Left cardiac atrium (tissue), 4 donors: ENCODE measurements around the gene XPNPEP3. TPM values are rescaled to one million over a fixed set of nuclear protein-coding genes. Genes with fewer than 3 reads are reported as not detected.

ENCODE experiments used
- ATAC-seq, 2 donors: fragments of 200-7000 bp; cut with Tn5 transposase; one replicate each; pipeline ENCODE4 v1.9.1; 2020; ENCODE audit warnings: mild to moderate bottlenecking in 2 of 2, moderate library complexity in 2 of 2
- DNase-seq: peaks from one replicate; pipeline ENCODE4 v3.0.0-alpha.2; 2020
- intact Hi-C, 2 donors: fragments of 100-400 bp; cut with DNase I; formaldehyde crosslinking; loops; one replicate each; pipeline versions ENCODE4 v1.14.1 to v1.15.1; 2022 to 2023
- microRNA-seq, 2 donors: library from miRNA; unstranded; fragments of <30 nt; microRNA quantifications; one replicate each; pipeline ENCODE4 v1.2.0, GENCODE V29; 2020
- total RNA-seq, 2 donors: library from RNA; stranded (reverse); fragmentation: NEBNext Ultra II Directional; extraction: Animal tissue kit (Norgen Biotek cat#: 25700); gene quantifications; one replicate each; pipeline ENCODE4 v1.2.1, GENCODE V29; 2021
- donor health status: DM: no; HTN: yes; CAD: no.
- donor health status: DM: no; HTN: yes; CAD: no; lungs with severe emphysema.
- donor health status: DM: yes; HTN: yes; CAD: no.
- donor health status: Dilated cardiomyopathy.

Gene XPNPEP3
- total RNA-seq, 2 donors from 2014 or later, result 18.5 to 21.2 TPM

DNA sequence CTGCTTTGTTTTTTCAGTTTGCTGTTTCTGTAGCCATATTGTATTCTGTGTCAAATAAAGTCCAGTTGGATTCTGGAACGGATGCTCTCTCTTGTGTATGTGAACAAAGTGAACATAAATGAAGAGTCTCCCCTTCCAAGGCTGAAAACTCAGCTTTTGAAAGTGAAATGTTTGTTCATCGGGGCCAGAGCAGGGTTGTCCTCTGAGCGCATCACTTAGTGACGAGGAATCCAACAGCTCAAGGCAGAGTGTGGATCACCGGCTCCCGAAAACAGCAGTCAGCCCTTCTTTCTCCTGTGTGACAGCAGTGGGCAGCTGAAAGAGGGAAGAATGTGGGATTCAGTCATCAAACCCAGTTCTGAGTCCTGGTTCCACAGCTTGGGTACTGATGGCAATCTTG, 115.6 kb downstream of the XPNPEP3 start:
- ATAC-seq (no peak), DNase-seq (no peak)
- intact Hi-C loops, result no loop called here

DNA sequence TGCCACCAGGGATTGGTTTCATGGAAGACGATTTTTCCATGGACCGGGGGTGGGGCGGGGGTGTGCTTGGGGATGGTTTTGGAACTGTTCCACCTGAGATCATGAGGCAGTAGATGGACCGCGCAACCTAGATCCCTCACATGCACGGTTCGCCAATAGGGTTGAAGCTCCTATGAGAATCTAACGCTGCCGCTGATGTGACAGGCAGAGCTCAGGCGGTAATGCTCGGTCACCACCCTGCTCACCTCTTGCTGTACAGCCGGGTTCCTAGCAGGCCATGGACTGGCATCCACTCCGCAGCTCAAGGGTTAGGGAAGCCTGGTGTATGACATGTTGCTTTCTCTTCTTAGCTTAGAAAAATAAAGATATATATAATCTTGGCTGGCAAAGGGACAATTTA, 116.2 kb downstream of the XPNPEP3 start:
- ATAC-seq (no peak), DNase-seq (no peak)
- intact Hi-C loops, result no loop called here

DNA sequence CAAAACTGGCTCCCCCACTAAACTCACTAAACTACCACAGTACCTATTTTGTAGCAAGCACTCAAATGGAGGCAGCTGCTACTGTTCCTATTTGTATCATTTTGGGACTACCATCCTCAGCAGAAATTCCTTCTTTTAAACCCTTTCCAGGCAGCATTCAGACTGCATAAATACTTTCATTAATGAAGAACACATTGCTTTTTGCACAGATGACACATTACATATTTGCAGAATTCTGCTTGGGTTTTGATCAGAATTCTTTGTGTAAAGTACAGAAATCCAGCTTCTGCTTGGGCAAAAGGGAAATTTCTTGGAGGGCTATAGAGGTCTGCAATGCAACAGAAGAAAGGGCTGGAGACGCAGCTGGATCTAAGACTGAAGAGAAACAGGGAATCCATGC, 118.4 kb downstream of the XPNPEP3 start:
- DNase-seq (no peak), ATAC-seq (no peak)
- intact Hi-C loops, result no loop called here

DNA sequence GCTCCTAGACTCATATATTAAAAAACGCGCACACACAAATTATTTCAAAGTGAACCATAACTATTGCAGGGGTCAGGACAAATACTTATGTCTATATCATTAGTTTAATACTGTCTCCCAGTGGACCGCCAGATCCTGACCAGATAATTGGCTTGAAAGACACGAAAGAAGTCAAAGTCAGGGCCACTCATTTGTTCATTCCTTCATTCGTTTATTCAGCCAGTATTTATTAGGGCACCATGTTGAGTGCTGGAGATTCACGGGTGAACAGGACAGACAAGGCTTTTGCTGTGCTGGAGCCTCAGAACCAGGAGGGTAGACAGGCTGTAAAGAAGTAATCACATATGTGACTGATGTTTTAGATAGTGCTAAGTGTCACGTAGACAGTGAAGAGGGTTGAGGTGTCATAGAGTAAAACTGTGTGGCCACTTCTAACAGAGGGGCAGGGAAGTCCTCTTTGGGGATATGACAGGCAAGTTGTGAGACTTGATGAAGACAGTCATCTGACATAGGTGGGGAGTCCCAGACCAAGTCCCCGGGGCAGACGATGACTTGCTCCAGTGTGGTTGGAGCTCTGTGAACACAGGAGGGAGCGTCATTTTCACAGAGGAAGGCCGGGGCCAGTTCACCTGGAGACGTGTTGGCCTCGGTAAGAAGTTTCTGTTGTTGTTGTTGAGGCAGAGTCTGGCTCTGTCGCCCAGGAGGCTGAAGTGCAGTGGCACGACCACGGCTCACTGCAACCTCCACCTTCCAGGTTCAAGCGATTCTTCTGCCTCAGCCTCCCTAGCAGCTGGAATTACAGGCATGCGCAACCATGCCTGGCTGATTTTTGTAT, 120.1 kb downstream of the XPNPEP3 start:
- ATAC-seq (no peak), DNase-seq (no peak)
- intact Hi-C loops, result no loop called here

DNA sequence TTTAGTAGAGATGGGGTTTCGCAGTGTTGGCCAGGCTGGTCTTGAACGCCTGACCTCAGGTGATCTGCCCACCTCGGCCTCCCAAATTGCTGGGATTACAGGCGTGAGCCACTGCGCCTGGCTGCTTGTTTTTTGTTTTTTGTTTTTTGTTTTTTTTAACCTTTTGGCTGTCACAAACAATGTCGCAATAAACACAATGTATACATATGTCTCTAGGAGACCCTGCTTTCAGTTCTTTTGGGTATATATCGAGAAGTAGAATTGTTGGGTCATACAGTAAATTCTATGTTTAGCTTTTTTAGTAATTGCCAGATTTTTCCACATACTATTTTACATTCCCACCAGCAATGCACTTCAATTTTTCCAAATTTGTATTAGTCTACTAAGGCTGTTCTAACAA, 122.2 kb downstream of the XPNPEP3 start:
- intact Hi-C loops, result no loop called here
- no peak for ATAC-seq
- DNase-seq, result no peak

DNA sequence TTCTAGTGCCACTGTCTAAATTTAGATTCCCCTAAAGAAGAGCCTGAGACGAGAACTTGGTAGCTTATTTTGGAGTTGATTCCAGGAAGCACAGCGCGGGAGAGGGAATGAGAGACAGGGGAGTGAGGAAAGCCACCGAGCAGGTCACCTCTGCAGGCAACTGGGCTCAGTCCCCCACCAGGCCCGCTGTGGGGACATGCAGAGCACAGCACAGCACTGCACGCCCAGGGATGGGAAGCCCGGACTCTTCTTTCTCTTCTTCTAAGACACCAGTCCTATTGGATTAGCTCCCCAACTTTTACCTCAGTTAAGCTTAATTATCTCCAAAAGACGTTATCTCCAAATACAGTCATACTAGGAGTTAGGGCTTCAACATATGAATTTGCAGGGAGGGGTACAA, 122.9 kb downstream of the XPNPEP3 start:
- intact Hi-C loops, result no loop called here
- ATAC-seq, result no peak
- no peak for DNase-seq

Small RNAs within 50 kb of the gene (microRNA-seq; reads per million reads assigned to microRNA genes)
- 0.54 to 1.4 reads per million in 2 donors for gene MIR4766

Other genes starting within 250 kb of the XPNPEP3 start
- gene MRTFA, start 220.4 kb upstream of the XPNPEP3 start, total RNA-seq, result 10 to 100 TPM; 28.8 to 34.3 TPM
- gene MCHR1, start 177.7 kb upstream of the XPNPEP3 start, total RNA-seq, result under 1 TPM; 0.21 TPM
- 1 to 10 TPM; 5.4 to 5.5 TPM for gene SLC25A17, start 37.8 kb upstream of the XPNPEP3 start, total RNA-seq
- gene ST13, start 509 bp upstream of the XPNPEP3 start, total RNA-seq, result 100 to 1,000 TPM; 168 to 171 TPM
- gene DNAJB7, start 5.0 kb downstream of the XPNPEP3 start, total RNA-seq, result not detected
- gene RBX1, start 94.2 kb downstream of the XPNPEP3 start, total RNA-seq, result 10 to 100 TPM; 59.3 to 61.4 TPM
- 10 to 100 TPM; 28.6 to 31.5 TPM for gene EP300, start 235.4 kb downstream of the XPNPEP3 start, total RNA-seq